ENCODE results near the gene PINK1. TPM values are rescaled to one million over a fixed set of nuclear protein-coding genes. Genes with fewer than 3 reads are reported as not detected.

PINK1 gene
- total and polyA plus RNA-seq, 2 of the 13 experiments (the other 11 are each of a cell fraction or from before 2014, with no cell fraction given): 15.3 to 16.1 TPM

DNA sequence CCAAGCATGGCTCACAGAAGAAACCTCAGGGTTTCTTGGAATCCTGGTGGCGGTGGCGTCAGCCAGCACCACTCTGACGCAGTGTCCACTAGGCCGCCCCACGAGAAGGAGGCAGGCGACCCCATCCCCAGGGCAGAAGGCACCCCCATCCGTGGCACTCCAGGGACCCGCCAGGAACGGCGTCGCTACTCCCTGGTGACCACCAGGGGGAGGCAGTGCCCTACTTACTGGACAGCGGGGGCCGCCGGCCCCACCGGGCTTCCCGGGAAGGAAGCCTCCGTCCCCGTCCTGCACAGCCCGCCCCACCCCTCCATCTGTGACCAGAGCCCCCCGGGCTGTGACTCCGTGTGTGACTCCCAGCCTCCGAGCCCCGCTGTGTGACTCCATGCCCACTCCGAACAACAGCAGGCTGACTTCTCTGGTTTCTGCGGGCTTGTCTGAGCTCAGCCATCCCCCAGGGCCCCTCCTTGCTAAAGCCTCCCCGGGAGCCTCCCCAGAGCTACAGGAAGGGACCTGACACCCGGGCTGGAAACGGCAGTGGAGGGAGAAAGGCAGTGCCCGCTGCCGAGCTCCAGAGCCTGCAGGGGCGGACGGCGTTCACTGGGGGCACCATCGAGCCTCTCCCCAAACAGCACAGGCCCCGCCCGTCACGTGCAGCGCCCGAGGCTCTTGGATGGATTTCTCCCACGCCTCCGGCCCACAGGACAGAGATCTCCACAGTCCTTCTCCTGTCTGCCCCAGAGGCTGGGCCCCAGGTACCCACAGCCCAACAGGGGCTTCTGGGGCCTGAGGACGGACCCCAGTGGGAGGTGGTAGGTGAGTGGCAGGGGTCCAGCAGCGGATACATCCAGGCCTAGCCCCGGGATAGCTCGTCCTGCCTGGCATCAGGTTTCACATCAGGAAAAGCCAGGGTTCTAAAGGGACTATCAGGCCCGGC is 63.4 kb downstream of the PINK1 start (continued):
- TF ChIP-seq RARA (CRISPR knock-in tag; IDR thresholded peaks at IDR 0.05) (no peak), FOXA3 (CRISPR knock-in tag; IDR thresholded peaks at IDR 0.05) (peak; percentile 29; the same call in 1 of the 2 replicates), SRF (IDR thresholded peaks at IDR 0.05; ENCODE audit: low read depth, low read length) (no peak), DPF2 (CRISPR knock-in tag; IDR thresholded peaks at IDR 0.05; ENCODE audit: borderline replicate concordance, low read depth) (no peak), SP1 (IDR thresholded peaks at IDR 0.05) (no peak), SP1 (CRISPR knock-in tag; IDR thresholded peaks at IDR 0.05) (0 out of 2 replicates have a peak, but pooled peaks have one; percentile 18), ETV6 (CRISPR knock-in tag; conservative IDR thresholded peaks at IDR 0.05) (no peak), KAT8 (CRISPR knock-in tag; IDR thresholded peaks at IDR 0.05) (no peak), SIN3B (IDR thresholded peaks at IDR 0.05; ENCODE audit: low read length) (no peak), ZNF605 (CRISPR knock-in tag; IDR thresholded peaks at IDR 0.05) (peak; percentile 32; the same call in 1 of the 2 replicates), RORA (CRISPR knock-in tag; IDR thresholded peaks at IDR 0.05) (no peak), DMAP1 (CRISPR knock-in tag; IDR thresholded peaks at IDR 0.05) (no peak), TAF15 (IDR thresholded peaks at IDR 0.05; ENCODE audit: low read depth, low read length, poor library complexity, severe bottlenecking) (no peak), ZNF777 (CRISPR knock-in tag; IDR thresholded peaks at IDR 0.05) (peak; percentile 47), FOSL1 (CRISPR knock-in tag; IDR thresholded peaks at IDR 0.05; ENCODE audit: borderline replicate concordance) (no peak)
- TF ChIP-seq, protein P1, sequence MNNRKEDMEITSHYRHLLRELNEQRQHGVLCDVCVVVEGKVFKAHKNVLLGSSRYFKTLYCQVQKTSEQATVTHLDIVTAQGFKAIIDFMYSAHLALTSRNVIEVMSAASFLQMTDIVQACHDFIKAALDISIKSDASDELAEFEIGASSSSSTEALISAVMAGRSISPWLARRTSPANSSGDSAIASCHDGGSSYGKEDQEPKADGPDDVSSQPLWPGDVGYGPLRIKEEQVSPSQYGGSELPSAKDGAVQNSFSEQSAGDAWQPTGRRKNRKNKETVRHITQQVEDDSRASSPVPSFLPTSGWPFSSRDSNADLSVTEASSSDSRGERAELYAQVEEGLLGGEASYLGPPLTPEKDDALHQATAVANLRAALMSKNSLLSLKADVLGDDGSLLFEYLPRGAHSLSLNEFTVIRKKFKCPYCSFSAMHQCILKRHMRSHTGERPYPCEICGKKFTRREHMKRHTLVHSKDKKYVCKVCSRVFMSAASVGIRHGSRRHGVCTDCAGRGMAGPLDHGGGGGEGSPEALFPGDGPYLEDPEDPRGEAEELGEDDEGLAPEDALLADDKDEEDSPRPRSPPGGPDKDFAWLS (CRISPR knock-in tag; IDR thresholded peaks at IDR 0.05; ENCODE audit: borderline replicate concordance): no peak
- TF ChIP-seq, protein P2, sequence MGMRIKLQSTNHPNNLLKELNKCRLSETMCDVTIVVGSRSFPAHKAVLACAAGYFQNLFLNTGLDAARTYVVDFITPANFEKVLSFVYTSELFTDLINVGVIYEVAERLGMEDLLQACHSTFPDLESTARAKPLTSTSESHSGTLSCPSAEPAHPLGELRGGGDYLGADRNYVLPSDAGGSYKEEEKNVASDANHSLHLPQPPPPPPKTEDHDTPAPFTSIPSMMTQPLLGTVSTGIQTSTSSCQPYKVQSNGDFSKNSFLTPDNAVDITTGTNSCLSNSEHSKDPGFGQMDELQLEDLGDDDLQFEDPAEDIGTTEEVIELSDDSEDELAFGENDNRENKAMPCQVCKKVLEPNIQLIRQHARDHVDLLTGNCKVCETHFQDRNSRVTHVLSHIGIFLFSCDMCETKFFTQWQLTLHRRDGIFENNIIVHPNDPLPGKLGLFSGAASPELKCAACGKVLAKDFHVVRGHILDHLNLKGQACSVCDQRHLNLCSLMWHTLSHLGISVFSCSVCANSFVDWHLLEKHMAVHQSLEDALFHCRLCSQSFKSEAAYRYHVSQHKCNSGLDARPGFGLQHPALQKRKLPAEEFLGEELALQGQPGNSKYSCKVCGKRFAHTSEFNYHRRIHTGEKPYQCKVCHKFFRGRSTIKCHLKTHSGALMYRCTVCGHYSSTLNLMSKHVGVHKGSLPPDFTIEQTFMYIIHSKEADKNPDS (CRISPR knock-in tag; IDR thresholded peaks at IDR 0.05): no peak
- TF ChIP-seq, protein P3, sequence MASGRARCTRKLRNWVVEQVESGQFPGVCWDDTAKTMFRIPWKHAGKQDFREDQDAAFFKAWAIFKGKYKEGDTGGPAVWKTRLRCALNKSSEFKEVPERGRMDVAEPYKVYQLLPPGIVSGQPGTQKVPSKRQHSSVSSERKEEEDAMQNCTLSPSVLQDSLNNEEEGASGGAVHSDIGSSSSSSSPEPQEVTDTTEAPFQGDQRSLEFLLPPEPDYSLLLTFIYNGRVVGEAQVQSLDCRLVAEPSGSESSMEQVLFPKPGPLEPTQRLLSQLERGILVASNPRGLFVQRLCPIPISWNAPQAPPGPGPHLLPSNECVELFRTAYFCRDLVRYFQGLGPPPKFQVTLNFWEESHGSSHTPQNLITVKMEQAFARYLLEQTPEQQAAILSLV (CRISPR knock-in tag; IDR thresholded peaks at IDR 0.05; ENCODE audit: borderline replicate concordance): peak; percentile 28; the same call in 1 of the 2 replicates
- TF ChIP-seq, protein P4, sequence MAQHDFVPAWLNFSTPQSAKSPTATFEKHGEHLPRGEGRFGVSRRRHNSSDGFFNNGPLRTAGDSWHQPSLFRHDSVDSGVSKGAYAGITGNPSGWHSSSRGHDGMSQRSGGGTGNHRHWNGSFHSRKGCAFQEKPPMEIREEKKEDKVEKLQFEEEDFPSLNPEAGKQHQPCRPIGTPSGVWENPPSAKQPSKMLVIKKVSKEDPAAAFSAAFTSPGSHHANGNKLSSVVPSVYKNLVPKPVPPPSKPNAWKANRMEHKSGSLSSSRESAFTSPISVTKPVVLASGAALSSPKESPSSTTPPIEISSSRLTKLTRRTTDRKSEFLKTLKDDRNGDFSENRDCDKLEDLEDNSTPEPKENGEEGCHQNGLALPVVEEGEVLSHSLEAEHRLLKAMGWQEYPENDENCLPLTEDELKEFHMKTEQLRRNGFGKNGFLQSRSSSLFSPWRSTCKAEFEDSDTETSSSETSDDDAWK (CRISPR knock-in tag; IDR thresholded peaks at IDR 0.05): no peak
- TF ChIP-seq, protein P5, sequence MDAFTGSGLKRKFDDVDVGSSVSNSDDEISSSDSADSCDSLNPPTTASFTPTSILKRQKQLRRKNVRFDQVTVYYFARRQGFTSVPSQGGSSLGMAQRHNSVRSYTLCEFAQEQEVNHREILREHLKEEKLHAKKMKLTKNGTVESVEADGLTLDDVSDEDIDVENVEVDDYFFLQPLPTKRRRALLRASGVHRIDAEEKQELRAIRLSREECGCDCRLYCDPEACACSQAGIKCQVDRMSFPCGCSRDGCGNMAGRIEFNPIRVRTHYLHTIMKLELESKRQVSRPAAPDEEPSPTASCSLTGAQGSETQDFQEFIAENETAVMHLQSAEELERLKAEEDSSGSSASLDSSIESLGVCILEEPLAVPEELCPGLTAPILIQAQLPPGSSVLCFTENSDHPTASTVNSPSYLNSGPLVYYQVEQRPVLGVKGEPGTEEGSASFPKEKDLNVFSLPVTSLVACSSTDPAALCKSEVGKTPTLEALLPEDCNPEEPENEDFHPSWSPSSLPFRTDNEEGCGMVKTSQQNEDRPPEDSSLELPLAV (CRISPR knock-in tag; conservative IDR thresholded peaks at IDR 0.05; ENCODE audit: low read depth): no peak
- TF ChIP-seq, protein P6, sequence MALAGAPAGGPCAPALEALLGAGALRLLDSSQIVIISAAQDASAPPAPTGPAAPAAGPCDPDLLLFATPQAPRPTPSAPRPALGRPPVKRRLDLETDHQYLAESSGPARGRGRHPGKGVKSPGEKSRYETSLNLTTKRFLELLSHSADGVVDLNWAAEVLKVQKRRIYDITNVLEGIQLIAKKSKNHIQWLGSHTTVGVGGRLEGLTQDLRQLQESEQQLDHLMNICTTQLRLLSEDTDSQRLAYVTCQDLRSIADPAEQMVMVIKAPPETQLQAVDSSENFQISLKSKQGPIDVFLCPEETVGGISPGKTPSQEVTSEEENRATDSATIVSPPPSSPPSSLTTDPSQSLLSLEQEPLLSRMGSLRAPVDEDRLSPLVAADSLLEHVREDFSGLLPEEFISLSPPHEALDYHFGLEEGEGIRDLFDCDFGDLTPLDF (CRISPR knock-in tag; IDR thresholded peaks at IDR 0.05): no peak

Data from HepG2 (cell line).